GM18498 (cell line): ENCODE results near the gene HSBP1L1.

Source experiments
- ATAC-seq: cut with Tn5 transposase; IDR thresholded peaks from one replicate; pipeline ENCODE4 v1.9.1; 2021; ENCODE audit warnings: mild to moderate bottlenecking, moderate library complexity; ENCODE audit not compliant: unreplicated experiment

Gene HSBP1L1

GRCh38 chr18:79944126-79944731 lies 20.2 kb upstream of the HSBP1L1 start:
- no peak for ATAC-seq

GRCh38 chr18:79944746-79945117 lies 19.7 kb upstream of the HSBP1L1 start:
- ATAC-seq = no peak

GRCh38 chr18:79945118-79946042 lies 19.1 kb upstream of the HSBP1L1 start:
- no peak for ATAC-seq

- ATAC-seq = no peak
These were observed 17.2 kb upstream of the HSBP1L1 start for GRCh38 chr18:79947054-79947755.

GRCh38 chr18:79947881-79948610 lies 16.4 kb upstream of the HSBP1L1 start:
- ATAC-seq = no peak

- no peak for ATAC-seq
These were observed 15.6 kb upstream of the HSBP1L1 start for GRCh38 chr18:79948719-79949411.

GRCh38 chr18:79949697-79950487 lies 14.6 kb upstream of the HSBP1L1 start:
- no peak for ATAC-seq

GRCh38 chr18:79950515-79951341 lies 13.7 kb upstream of the HSBP1L1 start:
- peak; percentile 30 for ATAC-seq

- peak; percentile 89 for ATAC-seq
These were observed 12.6 kb upstream of the HSBP1L1 start, which contains the start of gene SLC66A2 for GRCh38 chr18:79951545-79952455. TSS of gene SLC66A2 (minus strand) at chr18:79951653. CDS start at chr18:79950926, 727 bp downstream.

GRCh38 chr18:79952456-79952995 lies 11.9 kb upstream of the HSBP1L1 start:
- ATAC-seq = no peak

- no peak for ATAC-seq
These were observed 11.4 kb upstream of the HSBP1L1 start for GRCh38 chr18:79952996-79953559.

- ATAC-seq = no peak
These were observed 10.3 kb upstream of the HSBP1L1 start for GRCh38 chr18:79953971-79954651.

- ATAC-seq = no peak
These were observed 9.7 kb upstream of the HSBP1L1 start for GRCh38 chr18:79954791-79955190.

GRCh38 chr18:79955302-79956075 lies 9.0 kb upstream of the HSBP1L1 start:
- no peak for ATAC-seq

- ATAC-seq = no peak
These were observed 8.2 kb upstream of the HSBP1L1 start for GRCh38 chr18:79956276-79956675.

- ATAC-seq = no peak
These were observed 5.5 kb upstream of the HSBP1L1 start for GRCh38 chr18:79958981-79959380.
